ENCODE results near the gene IL2RG.

- TF ChIP-seq CTCF (IDR thresholded peaks at IDR 0.05) (no peak), POLR2A (IDR thresholded peaks at IDR 0.05) (no peak)
These were observed 5.0 kb downstream of the IL2RG start, which contains the start of gene CXorf65 for GRCh38 chrX:71106427-71106826.

All from Peyer's patch (tissue), 4 donors.